ENCODE data around the gene MLH1. TPM values are rescaled to one million over a fixed set of nuclear protein-coding genes. Genes with fewer than 3 reads are reported as not detected.

MLH1 gene
- total RNA-seq, 2 donors from 2014 or later = 17.3 TPM

Other genes with a start within 250 kb of the MLH1 start
- under 1 TPM; 0.11 to 0.46 TPM for gene DCLK3, start 229.0 kb upstream of the MLH1 start, total RNA-seq
- gene TRANK1, start 48.5 kb upstream of the MLH1 start, total RNA-seq = 100 to 1,000 TPM in 1 of 2 donors, 10 to 100 TPM in 1; 54.0 to 144 TPM
- 10 to 100 TPM; 11.8 to 12.1 TPM for gene EPM2AIP1, start 387 bp upstream of the MLH1 start, total RNA-seq
- 100 to 1,000 TPM; 108 to 120 TPM for gene LRRFIP2, start 181.1 kb downstream of the MLH1 start, total RNA-seq
- gene GOLGA4, start 249.8 kb downstream of the MLH1 start, total RNA-seq = 100 to 1,000 TPM in 1 of 2 donors, 10 to 100 TPM in 1; 96.1 to 122 TPM